Activated T-helper 1 cell treated with Interleukin-2 at 50 U/mL for 16 hours (primary cell): ENCODE results near the gene MLH3.

Source experiments
- DNase-seq: peaks from one replicate; pipeline ENCODE4 v3.0.0-alpha.2; 2020; ENCODE audit warnings: low read depth

The MLH3 gene

DNA sequence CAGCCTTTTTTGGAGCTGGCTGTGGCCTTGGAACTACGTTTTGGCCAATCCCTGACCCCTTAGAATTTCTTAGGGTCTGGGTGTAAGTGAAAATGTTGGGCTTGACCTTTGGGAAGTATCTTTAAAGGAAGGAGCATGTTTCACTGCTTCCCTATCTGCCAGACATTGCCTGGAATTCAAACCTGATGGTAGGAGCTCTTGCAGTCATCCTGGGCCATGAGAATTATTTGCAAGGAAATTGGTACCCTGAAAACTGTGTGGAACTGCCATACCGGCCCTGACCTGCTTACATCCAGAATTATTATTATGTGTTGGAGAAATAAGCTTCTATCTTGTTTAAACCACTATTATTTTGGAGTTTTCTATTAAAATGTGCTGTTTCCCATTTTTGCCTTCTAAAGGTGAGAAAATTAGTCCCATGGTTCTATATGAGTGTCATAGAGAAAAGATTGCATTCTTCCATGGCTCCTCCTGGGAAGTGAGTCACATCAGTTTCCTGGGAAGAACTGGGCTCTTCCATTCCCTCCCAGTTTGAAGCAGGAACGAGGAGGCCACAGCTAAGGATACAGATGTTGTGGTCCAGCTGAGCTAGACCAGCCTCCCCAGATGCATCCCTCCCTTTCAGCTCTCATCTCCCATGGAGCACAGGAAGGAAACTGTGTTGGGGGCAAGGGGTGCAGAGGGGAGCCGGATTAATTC is 86.3 kb downstream of the MLH3 start:
- DNase-seq, result no peak
